ENCODE results near the gene DSE.

Gene DSE

DNA sequence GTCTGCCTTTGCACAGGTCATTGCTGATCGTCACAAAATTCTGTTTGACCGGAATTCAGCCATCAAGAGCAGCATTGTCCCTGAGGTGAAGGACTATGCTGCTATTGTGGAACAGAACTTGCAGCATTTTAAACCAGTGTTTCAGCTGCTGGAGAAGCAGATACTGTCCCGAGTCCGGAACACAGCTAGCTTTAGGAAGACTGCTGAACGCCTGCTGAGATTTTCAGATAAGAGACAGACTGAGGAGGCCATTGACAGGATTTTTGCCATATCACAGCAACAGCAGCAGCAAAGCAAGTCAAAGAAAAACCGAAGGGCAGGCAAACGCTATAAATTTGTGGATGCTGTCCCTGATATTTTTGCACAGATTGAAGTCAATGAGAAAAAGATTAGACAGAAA, 65.8 kb downstream of the DSE start:
- H3K9me3 ChIP-seq: no peaks in the 10 kb centered on the region
- TF ChIP-seq, protein P1, sequence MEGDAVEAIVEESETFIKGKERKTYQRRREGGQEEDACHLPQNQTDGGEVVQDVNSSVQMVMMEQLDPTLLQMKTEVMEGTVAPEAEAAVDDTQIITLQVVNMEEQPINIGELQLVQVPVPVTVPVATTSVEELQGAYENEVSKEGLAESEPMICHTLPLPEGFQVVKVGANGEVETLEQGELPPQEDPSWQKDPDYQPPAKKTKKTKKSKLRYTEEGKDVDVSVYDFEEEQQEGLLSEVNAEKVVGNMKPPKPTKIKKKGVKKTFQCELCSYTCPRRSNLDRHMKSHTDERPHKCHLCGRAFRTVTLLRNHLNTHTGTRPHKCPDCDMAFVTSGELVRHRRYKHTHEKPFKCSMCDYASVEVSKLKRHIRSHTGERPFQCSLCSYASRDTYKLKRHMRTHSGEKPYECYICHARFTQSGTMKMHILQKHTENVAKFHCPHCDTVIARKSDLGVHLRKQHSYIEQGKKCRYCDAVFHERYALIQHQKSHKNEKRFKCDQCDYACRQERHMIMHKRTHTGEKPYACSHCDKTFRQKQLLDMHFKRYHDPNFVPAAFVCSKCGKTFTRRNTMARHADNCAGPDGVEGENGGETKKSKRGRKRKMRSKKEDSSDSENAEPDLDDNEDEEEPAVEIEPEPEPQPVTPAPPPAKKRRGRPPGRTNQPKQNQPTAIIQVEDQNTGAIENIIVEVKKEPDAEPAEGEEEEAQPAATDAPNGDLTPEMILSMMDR (IDR thresholded peaks at IDR 0.05; ENCODE audit: low read depth, low read length): no peak
- DNase-seq: no peak

DNA sequence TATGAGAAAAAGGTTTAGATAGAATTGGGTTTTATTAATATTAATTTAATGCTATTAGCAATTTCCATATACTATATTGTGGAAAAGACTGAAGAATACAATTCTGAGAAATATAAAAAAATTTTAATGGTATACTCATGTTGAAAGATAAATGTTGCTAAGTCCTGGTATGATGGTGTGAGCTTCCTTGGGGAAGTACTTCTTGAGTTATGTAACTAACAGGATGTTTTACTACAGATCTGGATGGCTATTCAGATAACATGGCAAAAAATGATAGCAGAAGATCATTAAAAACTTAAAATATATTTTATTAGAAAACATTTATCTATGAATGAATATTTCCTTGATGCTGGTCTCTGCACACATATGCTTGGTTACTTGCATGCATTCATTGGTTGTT, 66.9 kb downstream of the DSE start:
- Histone ChIP-seq H3K4me3 (ENCODE audit: low read depth, low read length) (no peak overlapping the region), H3K36me3 (no peaks in the 10 kb centered on the region), H3K4me1 (no peaks in the 10 kb centered on the region), H3K9me3 (no peaks in the 10 kb centered on the region), H3K27me3 (no peaks in the 10 kb centered on the region)
- TF ChIP-seq, protein P1 (IDR thresholded peaks at IDR 0.05; ENCODE audit: low read depth, low read length): no peak
- DNase-seq: no peak

More for the DNA sequence above, 65.8 kb downstream of the DSE start:
- Histone ChIP-seq H3K36me3 (no peaks in the 10 kb centered on the region), H3K4me3 (ENCODE audit: low read depth, low read length) (no peak overlapping the region), H3K4me1 (no peaks in the 10 kb centered on the region), H3K27me3 (no peaks in the 10 kb centered on the region)

DNA sequence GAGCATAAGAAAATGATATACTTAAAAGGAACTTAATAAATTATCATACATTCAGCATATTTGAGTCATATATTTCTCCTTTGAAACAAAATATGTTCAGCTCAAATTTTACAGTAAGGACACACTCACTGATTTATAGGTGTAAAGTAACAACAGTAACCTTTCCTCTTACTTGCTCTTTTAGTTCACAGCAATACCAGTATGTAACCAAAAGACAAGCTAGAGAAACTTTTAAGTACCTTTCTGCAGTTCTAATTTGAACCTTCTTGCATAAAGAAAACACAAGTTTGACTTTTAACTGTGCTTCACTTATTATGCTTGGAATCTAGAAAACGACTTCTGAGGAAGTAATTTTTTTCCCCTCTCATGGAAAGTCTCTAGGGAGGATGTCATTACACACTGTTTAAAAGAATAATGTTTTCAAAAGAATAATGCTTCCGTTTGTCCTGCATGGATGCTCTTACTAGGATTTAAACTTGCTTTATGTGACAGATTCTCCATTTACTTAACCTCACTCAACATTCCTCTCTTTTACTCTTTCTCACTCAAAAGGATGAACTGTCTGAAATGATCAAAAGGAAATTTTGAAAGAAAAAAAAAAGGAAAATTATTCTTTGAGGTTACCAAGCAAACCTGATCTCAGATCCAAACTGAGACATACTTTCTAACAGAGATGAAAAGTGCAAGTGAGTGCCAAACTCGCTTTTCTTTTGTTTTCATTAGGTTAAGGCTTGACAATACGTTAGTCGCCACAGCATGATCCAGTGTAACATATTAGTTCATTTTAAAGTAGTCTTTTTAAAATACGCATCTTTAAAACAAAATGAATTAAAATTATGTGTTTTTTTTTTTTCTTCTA, 68.1 kb downstream of the DSE start:
- no peaks in the 10 kb centered on the region for H3K27me3 ChIP-seq
- H3K4me1 ChIP-seq: no peaks in the 10 kb centered on the region
- H3K36me3 ChIP-seq: no peaks in the 10 kb centered on the region
- TF ChIP-seq, protein P1 (IDR thresholded peaks at IDR 0.05; ENCODE audit: low read depth, low read length): no peak
- DNase-seq: no peak
- no peak overlapping the region for H3K4me3 ChIP-seq (ENCODE audit: low read depth, low read length)
- no peaks in the 10 kb centered on the region for H3K9me3 ChIP-seq

DNA sequence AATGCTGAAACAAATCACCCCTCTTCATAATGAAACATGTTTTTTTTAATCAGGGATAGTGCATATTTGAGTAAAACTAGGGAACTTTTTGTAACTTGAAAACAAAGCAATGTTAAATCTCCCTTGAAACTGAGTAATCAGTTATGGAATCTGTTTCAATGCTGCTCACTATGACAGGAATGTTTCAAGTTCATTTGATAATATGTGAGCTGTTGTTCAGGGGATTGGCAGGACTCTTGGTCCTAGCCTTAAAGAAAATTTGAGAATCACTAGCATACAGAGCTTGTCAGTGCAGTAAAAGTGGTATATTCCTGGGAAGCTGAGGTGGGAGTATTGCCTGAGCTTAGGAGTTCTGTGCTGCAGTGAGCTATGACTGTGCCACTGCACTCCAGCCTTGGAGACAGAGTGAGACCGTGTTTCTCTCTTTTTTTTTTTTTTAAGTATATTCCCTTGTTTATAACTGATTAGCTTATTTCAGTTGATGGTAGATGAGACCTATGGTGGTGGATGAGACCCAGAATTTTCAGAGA, 68.8 kb downstream of the DSE start:
- no peaks in the 10 kb centered on the region for H3K4me1 ChIP-seq
- DNase-seq: no peak
- TF ChIP-seq, protein P1 (IDR thresholded peaks at IDR 0.05; ENCODE audit: low read depth, low read length): no peak

DNA sequence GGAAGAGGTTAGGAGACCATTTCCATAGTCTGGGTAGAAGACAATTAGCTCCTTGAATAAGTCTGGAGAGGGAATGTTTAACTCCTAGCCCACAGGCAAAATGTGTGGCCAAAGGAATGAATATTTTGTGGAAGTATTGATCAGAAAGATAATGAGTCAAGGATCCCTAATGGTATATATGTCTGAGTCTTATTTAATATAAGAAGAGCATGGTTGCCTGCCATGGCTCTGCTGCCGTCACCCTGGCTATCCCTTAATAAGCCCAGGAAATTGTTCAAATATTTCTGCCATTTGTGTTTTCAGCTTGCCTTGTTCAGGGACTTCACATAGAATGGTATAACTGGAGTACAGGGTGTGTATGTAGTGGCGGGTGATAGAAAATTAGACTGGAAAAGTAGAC, 72.4 kb downstream of the DSE start:
- no peaks in the 10 kb centered on the region for H3K27me3 ChIP-seq
- no peak for DNase-seq
- H3K4me3 ChIP-seq (ENCODE audit: low read depth, low read length): no peak overlapping the region
- H3K4me1 ChIP-seq: no peaks in the 10 kb centered on the region
- TF ChIP-seq, protein P1 (IDR thresholded peaks at IDR 0.05; ENCODE audit: low read depth, low read length): no peak
- no peaks in the 10 kb centered on the region for H3K36me3 ChIP-seq
- H3K9me3 ChIP-seq: no peaks in the 10 kb centered on the region

More for the DNA sequence above, 68.8 kb downstream of the DSE start:
- no peaks in the 10 kb centered on the region for H3K36me3 ChIP-seq
- H3K27me3 ChIP-seq: no peaks in the 10 kb centered on the region
- no peak overlapping the region for H3K4me3 ChIP-seq (ENCODE audit: low read depth, low read length)
- H3K9me3 ChIP-seq: no peaks in the 10 kb centered on the region

DNA sequence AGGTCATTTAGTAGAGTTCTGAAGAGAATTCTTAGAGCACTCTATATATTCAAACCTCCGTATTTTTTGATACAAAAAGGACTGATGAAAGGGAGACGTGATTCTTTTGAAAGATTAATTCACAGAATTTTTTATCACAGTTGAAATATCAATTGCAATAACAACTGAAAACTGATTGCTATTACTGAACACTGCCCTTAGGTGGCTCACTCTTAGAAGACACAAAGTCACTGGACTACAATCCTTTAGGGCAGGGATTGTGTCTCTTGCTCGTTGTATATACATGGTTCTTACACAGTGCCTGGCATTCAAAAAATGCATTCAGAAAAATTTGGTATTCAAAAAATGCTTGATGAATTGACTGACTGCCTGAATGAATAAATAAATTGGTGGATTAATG, 73.3 kb downstream of the DSE start:
- Histone ChIP-seq H3K4me1 (no peaks in the 10 kb centered on the region), H3K36me3 (no peaks in the 10 kb centered on the region), H3K4me3 (ENCODE audit: low read depth, low read length) (no peak overlapping the region), H3K9me3 (no peaks in the 10 kb centered on the region), H3K27me3 (no peaks in the 10 kb centered on the region)
- no peak for DNase-seq
- TF ChIP-seq, protein P1 (IDR thresholded peaks at IDR 0.05; ENCODE audit: low read depth, low read length): peak; percentile 58
